CD4-positive, alpha-beta T cell treated with Interleukin-2 at 100 ng/mL for 4 hours (primary cell): ENCODE results near the gene PRR14.
"Not testable (repeated sequence)": the region's sequence is repeated elsewhere in the genome, so short reads cannot be mapped to it uniquely, and the experiment has no call there.

Experiments
- DNase-seq: peaks from one replicate; pipeline ENCODE4 v3.0.0-alpha.2; 2020; ENCODE audit warnings: low spot score

Gene PRR14

DNA sequence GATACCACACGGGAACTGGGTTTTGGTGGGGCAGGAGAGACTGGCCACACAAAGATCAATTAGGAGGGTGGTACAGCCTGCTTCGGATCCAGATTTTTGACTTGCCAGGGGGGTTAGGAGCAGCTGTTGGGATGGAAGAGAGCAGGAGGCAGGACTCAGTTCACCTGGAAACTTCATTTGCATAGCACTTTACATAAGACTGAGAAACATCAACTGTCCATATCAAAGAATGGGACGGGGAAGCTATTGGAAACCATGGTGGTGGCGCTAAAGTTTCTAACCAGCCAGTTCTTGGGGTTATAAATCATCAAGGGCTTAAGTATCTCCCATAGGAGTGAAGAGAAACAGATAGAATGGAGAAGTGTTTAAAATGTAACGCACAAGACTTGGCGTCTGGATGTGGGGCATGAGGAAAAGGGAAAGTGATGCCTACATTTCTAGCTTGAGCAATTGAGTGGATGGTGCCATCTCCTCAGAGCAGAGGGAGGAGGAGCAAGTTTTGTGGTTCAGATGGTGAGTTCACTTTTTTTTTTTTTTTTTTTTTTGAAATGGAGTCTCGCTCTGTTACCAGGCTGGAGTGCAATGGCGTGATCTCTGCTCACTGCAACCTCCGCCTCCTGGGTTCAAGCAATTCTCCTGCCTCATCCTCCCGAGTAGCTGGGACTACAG, 41.8 kb downstream of the PRR14 start:
- DNase-seq: no peak

DNA sequence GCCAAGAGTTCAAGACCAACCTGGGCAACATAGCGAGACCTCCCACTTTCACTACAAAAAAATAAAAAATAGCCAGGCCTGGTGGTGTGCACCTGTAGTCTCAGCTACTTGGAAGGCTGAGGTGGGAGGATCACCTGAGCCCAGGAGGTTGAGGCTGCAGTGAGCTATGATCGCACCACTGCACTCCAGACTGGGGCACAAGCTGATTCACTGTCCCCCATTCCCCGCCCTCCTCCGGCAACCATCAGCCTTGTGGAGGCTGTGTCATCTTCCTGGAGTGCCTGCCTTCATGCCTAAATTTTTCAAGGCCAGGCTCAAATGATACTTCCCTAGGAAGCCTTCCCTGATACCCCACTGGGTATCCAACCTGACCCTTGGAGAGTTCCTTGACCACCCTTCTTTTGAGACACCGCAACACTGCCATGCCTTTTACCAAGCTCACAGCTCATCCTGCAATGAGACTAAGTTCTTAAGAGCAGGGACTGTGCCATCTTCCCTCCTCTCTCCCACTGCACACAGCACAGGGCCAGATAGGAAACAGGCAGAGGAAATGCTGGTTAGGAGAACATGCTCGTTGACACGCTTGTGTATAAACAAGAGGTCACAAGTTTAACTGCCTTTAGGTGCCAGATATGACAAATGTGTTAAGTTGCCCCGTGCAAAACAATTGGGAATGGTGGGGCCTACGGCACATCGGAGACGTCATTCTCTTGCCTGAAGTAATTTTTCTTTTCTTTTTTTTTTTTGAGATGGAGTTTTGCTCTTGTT, 44.4 kb downstream of the PRR14 start:
- no peak for DNase-seq

DNA sequence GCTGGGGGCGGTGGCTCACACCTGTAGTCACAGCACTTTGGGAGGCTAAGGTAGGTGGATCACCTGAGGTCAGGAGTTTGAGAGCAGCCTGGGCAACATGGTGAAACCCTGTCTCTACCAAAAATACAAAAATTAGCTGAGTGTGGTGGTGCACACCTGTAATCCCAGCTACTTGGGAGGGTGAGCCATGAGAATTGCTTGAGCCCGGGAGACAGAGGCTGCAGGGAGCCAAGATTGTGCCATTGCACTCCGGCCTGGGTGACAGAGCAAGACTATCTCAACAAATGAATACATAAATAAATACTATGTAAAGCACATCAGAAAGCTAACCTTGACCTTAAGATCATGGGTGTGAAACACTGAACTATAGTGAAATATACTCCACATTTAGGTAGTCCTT, 45.9 kb downstream of the PRR14 start:
- DNase-seq: not testable (repeated sequence)

DNA sequence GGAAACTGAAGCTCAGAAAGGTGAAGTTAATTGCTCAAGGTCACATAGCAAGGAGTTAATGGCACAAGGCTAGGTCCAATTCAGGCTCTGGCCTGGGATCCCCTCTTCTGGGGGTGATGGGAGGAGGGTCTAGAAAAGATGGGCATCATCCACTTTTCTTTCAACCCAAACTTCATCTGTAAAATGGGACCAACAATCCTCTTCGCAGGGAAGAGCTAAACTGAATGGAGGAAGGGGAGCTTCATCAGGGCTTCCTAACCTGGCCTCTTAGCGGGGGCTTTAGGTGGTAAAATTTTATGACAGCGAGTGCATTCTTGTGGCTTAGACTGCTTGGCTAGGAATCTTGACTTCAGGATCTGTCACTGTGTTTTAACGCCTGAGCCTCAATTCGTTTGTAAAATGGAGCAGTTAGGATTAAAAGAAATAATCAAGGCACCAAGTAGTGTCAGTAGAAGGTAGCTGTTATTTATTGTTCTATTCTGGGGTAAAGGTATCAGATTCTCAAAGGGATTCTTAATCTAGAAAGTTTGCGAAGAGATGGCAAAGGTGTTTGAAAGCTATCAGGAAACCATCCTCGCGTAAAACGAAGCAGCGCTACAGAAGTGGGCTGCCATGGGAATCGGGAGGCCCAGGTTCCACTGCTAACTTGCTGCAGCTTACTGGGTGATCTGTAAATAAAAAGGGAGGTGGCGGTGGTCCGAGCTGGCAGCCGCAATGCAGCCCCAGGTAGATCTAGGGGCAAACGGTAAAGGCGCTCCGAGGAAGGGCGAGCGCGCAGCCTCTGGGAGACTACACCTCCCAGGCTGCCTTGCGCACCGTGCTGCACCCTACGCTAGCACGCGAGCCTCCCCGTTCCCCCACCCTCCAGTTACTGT, 46.7 kb downstream of the PRR14 start:
- no peak for DNase-seq

DNA sequence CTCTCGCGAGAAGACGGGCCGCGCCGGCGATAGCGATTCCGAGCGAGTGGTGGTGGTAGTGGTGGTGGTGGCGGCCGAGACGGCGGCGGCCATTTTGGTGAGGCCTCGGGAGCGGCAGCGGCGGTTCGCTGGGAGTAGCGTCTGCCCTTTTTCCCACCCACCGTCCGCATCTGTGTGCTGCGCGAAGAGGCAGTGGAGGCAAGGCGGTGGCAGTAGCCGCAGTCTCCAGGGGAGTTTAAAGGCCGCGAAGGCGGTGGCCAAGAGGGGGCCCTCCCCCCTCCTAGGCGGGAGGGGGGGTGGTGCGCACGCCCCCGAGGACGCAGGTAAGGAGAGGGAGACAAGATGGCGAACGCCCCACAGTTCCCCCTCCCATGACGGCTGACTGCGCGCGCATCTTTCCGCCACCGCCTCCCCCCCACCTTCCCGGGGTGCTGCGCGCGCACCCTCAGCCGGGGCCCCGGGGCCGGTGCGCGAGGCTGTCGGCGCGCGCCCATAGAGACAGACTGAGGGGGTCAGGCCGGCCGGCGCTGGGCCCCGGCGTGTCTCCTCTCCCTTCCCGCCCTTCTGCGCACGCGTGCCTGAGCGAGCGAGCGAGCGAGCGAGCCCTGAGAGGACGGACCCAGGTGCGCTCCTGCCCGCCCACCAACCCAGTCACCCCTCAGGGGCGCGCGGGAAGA, 47.5 kb downstream of the PRR14 start:
- DNase-seq: peak; percentile 99

DNA sequence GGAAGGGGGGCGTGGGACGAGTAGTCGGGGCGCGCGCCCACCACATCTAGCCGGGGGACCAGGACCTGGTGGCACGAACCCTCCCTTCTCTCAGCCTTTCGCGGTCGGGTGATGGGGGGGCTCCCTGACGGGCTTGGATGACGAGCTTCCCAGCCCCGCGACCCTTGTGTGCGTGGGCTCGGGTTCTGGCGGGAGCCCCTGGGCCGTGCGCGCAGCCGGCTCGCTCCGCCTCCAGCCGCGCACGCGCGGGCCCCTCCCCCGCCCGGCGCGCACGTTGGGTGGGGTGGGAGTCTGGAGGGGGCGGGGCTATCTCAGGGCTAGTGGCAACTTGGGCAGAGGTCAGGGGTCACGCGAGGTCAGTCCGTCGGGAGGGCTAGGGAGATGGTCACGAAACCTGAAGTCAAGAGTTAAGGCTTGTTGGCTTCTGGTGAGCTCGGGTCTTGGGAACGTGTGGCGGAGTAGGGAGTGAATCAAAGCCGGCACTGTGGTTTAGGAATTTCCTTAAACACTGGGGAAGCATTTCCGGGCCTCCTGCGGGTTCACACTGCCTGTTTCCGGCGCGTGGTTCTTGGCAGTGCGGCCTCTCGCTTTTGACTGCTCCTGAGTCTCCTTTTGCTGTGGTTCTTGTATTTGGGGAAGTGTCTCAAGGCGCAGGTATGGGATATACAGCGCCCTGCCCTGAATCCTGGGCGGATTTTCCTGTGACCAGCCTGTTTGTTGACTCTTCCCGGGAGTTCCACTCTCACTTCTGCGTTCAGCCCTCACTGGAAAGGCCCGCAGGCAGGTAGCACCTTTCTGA, 48.3 kb downstream of the PRR14 start, which contains the start of gene SRCAP:
SRCAP (plus strand) TSS at position 356 of the 799 bp plus-strand sequence. CDS start 1,654 bp downstream, outside the sequence.
- peak; percentile 84 for DNase-seq

DNA sequence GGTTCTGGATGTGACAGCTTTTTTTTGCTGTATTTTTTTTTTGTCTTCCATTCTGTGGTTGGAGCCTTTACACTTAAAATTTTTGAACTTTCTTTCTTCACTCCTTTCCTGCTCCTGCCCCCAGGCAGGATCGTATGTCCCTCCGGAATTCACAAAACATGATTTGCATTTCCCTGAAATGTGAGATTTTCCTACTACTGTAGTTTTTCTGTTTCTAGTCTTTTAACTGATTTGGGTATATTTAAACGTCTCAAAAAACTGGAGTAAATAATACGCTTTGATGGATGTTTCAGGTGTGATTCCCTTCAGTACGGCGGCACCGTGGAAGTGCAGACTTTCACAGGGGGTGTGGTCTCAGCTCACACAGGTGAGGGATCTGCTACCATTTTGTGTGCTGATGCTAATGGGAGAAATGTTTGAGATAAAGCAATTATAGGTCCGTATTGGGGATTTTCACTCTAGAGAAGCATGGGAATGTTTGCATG, 48.9 kb downstream of the PRR14 start:
- DNase-seq: no peak

DNA sequence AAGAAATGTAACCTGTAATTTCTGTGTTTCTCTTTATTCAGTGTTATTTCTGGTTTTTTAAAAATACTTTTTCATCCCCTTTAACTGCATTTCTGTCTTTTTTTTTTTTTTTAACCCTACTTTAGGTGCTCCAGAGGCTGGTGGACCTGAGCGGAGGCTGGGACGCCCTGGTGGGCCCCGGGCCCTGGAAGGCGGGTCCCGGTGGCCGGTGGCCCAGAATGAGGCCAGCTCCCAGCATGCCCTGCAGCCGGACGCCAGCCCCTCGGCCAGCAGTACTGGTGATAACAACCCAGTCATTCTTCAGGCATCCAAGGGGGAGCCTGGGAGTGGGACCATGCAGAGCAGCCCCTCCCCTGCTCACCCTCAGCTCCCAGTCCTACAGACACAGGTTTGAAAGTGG, 49.7 kb downstream of the PRR14 start:
- no peak for DNase-seq

DNA sequence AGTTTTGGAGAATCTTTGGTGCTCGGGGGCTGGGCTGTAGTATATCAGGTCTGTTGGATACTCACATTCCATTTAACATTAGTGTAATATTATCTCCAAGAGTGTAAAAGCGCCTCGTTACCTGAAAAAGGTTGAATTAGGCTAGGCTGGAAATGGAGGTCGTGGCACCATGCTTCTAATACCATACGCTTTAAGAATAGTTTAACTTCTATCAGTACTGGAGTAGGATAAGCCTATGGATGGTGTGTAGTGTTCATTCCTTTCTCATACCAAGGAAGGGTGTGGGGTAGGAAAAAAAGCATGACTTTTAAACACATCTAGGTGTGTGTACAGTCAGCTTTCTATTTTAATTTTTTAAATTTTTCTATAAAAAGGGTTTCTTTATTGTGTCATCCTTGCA, 50.2 kb downstream of the PRR14 start:
- no peak for DNase-seq

DNA sequence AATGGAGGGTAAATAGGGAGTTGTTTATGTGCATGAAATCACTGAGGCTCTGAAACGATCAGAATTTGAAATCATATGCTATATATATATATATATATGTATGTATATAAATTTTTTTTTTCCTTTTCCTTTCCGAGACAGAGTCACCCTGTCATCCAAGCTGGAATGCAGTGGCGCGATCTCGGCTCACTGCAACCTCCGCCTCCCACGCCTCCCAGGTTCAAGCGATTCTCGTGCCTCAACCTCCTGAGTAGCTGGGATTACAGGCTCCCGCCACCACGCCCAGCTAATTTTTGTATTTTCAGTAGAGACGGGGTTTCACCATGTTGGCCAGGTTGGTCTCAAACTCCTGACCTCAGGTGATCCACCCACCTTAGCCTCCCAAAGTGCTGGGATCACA, 52.3 kb downstream of the PRR14 start:
- not testable (repeated sequence) for DNase-seq

DNA sequence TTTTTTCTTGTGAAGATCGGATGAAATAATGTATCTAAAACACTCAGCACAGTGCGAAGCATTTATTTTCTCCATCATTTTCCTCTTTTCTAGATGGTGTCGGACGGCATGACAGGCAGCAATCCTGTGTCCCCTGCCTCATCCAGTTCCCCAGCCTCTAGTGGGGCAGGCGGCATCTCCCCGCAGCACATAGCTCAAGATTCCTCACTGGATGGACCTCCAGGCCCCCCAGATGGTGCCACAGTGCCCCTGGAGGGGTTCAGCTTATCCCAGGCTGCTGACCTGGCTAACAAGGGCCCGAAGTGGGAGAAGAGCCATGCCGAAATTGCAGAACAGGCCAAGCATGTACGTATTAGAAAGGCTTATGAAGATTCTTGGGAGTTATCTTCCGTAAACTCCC, 53.2 kb downstream of the PRR14 start:
- no peak for DNase-seq
